D721Med (cell line): ENCODE data around the gene VPS37D.

Source experiments
- DNase-seq: peaks from one replicate; pipeline ENCODE4 v3.0.0; 2011; ENCODE audit warnings: low spot score; ENCODE audit not compliant: insufficient read length
- FAIRE-seq: peaks from 2 replicates; lab custom pipeline; 2011; peaks lifted over from hg19 to GRCh38; lab: Jason Lieb, UNC
- CTCF ChIP-seq: IDR thresholded peaks from 2 replicates; pipeline ENCODE4 v1.5.1; 2012; ENCODE audit warnings: mild to moderate bottlenecking, control low read depth; ENCODE audit not compliant: insufficient read depth; ENCODE audit errors: missing control alignments

VPS37D gene

GRCh38 chr7:73682745-73683055 is 15.1 kb downstream of the VPS37D start:
- TF ChIP-seq CTCF, result no peak
- no peak for FAIRE-seq
- DNase-seq, result no peak

GRCh38 chr7:73683056-73683787 is 15.6 kb downstream of the VPS37D start, which contains the start of the genes BUD23 and DNAJC30:
Gene BUD23 (plus strand): TSS chr7:73683597. CDS start chr7:73683626, 29 bp downstream.
Gene DNAJC30 (minus strand): TSS chr7:73683453. CDS start chr7:73683423, 30 bp downstream.
- no peak for TF ChIP-seq CTCF
- FAIRE-seq, result no peak

GRCh38 chr7:73683788-73684693 is 16.4 kb downstream of the VPS37D start:
- FAIRE-seq, result no peak
- no peak for TF ChIP-seq CTCF
- DNase-seq, result no peak

More at GRCh38 chr7:73683056-73683787, 15.6 kb downstream of the VPS37D start, which contains the start of the genes BUD23 and DNAJC30:
- peak; percentile 93 for DNase-seq

GRCh38 chr7:73685311-73685710 is 17.7 kb downstream of the VPS37D start:
- no peak for FAIRE-seq
- DNase-seq, result no peak
- TF ChIP-seq CTCF, result no peak

- no peak for DNase-seq
- TF ChIP-seq CTCF, result no peak
- no peak for FAIRE-seq
These were observed 20.7 kb downstream of the VPS37D start for GRCh38 chr7:73688288-73688687.

- FAIRE-seq (no peak), DNase-seq (no peak)
- TF ChIP-seq CTCF, result no peak
These were observed 23.0 kb downstream of the VPS37D start for GRCh38 chr7:73690646-73691045.
